A549 (cell line): ENCODE data around the gene SNTG2. TPM values are rescaled to one million over a fixed set of nuclear protein-coding genes. Genes with fewer than 3 reads are reported as not detected.

Source experiments
- ATAC-seq, 2 experiments: fragments of 200-7000 bp in 1 of 2; fragments of >200 bp in 1 of 2; cut with Nextera tagmentation in 1 of 2; cut with Tn5 transposase in 1 of 2; 3 replicates each; pipeline versions ENCODE4 v1.8.0 to v1.9.1; 2018 to 2020; ENCODE audit warnings: mild to moderate bottlenecking in 1 of 2, moderate library complexity in 1 of 2
- CTCF ChIA-PET: fragments of 300-600 bp; sonication (Branson Sonifier 250); formaldehyde crosslinking; extraction: SDS; loops from one replicate; lab custom pipeline; 2021; ENCODE audit warnings: antibody characterized with exemption, inconsistent platforms; lab: Yijun Ruan, JAX
- POLR2A ChIA-PET: fragments of 350-600 bp; formaldehyde crosslinking; extraction: SDS; loops from one replicate; lab custom pipeline; 2021; ENCODE audit warnings: antibody characterized with exemption, inconsistent platforms; lab: Yijun Ruan, JAX
- DNase-seq, 2 experiments: peaks; one replicate each; pipeline versions ENCODE4 v3.0.0 to v3.0.0-alpha.2; 2011 to 2016; ENCODE audit warnings: low read depth in 1 of 2, low spot score in 1 of 2
- FAIRE-seq: peaks from 2 replicates; lab custom pipeline; 2011; peaks lifted over from hg19 to GRCh38; lab: Jason Lieb, UNC
- H3K27ac ChIP-seq, 2 experiments: fragments of >200 bp; sonication (Bioruptor Twin); formaldehyde crosslinking; 3 replicates each; pipeline ENCODE4 v1.5.1; 2016 to 2017
- H3K4me1 ChIP-seq: fragments of >200 bp; sonication (Bioruptor Twin); formaldehyde crosslinking; 3 replicates; pipeline ENCODE4 v1.6.1; 2016
- H3K4me2 ChIP-seq: fragments of >200 bp; sonication (Bioruptor Twin); formaldehyde crosslinking; 3 replicates; pipeline ENCODE4 v1.6.1; 2016
- H3K4me3 ChIP-seq: fragments of >200 bp; sonication (Bioruptor Twin); formaldehyde crosslinking; 3 replicates; pipeline ENCODE4 v1.5.1; 2016
- H3K9me3 ChIP-seq: fragments of >200 bp; sonication (Bioruptor Twin); formaldehyde crosslinking; 3 replicates; pipeline ENCODE4 v1.6.1; 2016
- BHLHE40 ChIP-seq: IDR thresholded peaks from 2 replicates; pipeline ENCODE4 v1.6.1; 2012; ENCODE audit warnings: low read depth, low read length, inconsistent platforms
- CHD2 ChIP-seq: fragments of 150-350 bp; IDR thresholded peaks from 2 replicates; pipeline ENCODE4 v1.6.1; 2014; ENCODE audit warnings: low read length; ENCODE audit not compliant: partially characterized antibody
- CHD4 ChIP-seq: fragments of 200-600 bp; sonication (generic); IDR thresholded peaks from 2 replicates; pipeline ENCODE4 v1.6.1; 2016; ENCODE audit warnings: antibody characterized with exemption, mild to moderate bottlenecking, borderline replicate concordance
- CTCF ChIP-seq: fragments of >200 bp; sonication (Bioruptor Twin); formaldehyde crosslinking; IDR thresholded peaks from 3 replicates; pipeline ENCODE4 v1.5.1; 2016
- E2F6 ChIP-seq: IDR thresholded peaks from 2 replicates; pipeline ENCODE4 v1.6.1; 2012; ENCODE audit warnings: low read depth, borderline replicate concordance
- EHF ChIP-seq: fragments of 250-450 bp; sonication (Bioruptor Pico); IDR thresholded peaks from 2 replicates; pipeline ENCODE4 v1.5.0; 2020; ENCODE audit warnings: mild to moderate bottlenecking
- EP300 ChIP-seq, 2 experiments: fragments of >200 bp; sonication (Bioruptor Twin); formaldehyde crosslinking; IDR thresholded peaks; 2 replicates in 1 of 2; 3 replicates in 1 of 2; pipeline ENCODE4 v1.6.1; 2016 to 2017
- ESRRA ChIP-seq: fragments of 150-350 bp; IDR thresholded peaks from 2 replicates; pipeline ENCODE4 v1.6.1; 2014; ENCODE audit warnings: mild to moderate bottlenecking, low read length, borderline replicate concordance
- FOSB ChIP-seq: fragments of 250-450 bp; sonication (Bioruptor Pico); IDR thresholded peaks from 2 replicates; pipeline ENCODE4 v1.5.0; 2020; ENCODE audit warnings: mild to moderate bottlenecking, moderate library complexity
- GATA3 ChIP-seq: IDR thresholded peaks from 2 replicates; pipeline ENCODE4 v1.6.1; 2012; ENCODE audit warnings: borderline replicate concordance
- HDAC2 ChIP-seq: fragments of 200-600 bp; sonication (generic); IDR thresholded peaks from 2 replicates; pipeline ENCODE4 v1.6.1; 2016
- HOXB13 ChIP-seq: fragments of 250-450 bp; sonication (Bioruptor Pico); IDR thresholded peaks from 2 replicates; pipeline ENCODE4 v1.5.0; 2020; ENCODE audit warnings: low read depth, mild to moderate bottlenecking, moderate library complexity
- JUNB ChIP-seq: fragments of >200 bp; sonication (Bioruptor Twin); formaldehyde crosslinking; IDR thresholded peaks from 2 replicates; pipeline ENCODE4 v1.6.1; 2016
- KDM5A ChIP-seq: fragments of 200-600 bp; sonication (generic); IDR thresholded peaks from 2 replicates; pipeline ENCODE4 v1.6.1; 2016; ENCODE audit warnings: antibody characterized with exemption, mild to moderate bottlenecking
- MAZ ChIP-seq: fragments of 150-350 bp; IDR thresholded peaks from 2 replicates; pipeline ENCODE4 v1.6.1; 2014; ENCODE audit warnings: antibody characterized with exemption, low read depth, low read length, borderline replicate concordance
- NPAS2 ChIP-seq: fragments of 250-450 bp; sonication (Bioruptor Pico); IDR thresholded peaks from 2 replicates; pipeline ENCODE4 v1.8.0; 2022; ENCODE audit warnings: mild to moderate bottlenecking, moderate library complexity, borderline replicate concordance
- NR3C1 ChIP-seq: fragments of >200 bp; sonication (Bioruptor Twin); formaldehyde crosslinking; IDR thresholded peaks from 3 replicates; pipeline ENCODE4 v1.6.1; 2017
- PBX3 ChIP-seq: IDR thresholded peaks from 2 replicates; pipeline ENCODE4 v1.6.1; 2012
- POLR2A ChIP-seq: IDR thresholded peaks from 2 replicates; pipeline ENCODE4 v1.6.1; 2012; ENCODE audit warnings: mild to moderate bottlenecking, low read length
- RNF2 ChIP-seq: fragments of 200-600 bp; sonication (generic); IDR thresholded peaks from 2 replicates; pipeline ENCODE4 v1.6.1; 2016; ENCODE audit warnings: low read depth, mild to moderate bottlenecking, antibody characterized with exemption, moderate library complexity, borderline replicate concordance
- SREBF2 ChIP-seq: fragments of 450-650 bp; IDR thresholded peaks from 2 replicates; pipeline ENCODE4 v1.6.1; 2014; ENCODE audit warnings: mild to moderate bottlenecking, moderate library complexity
- TFCP2L1 ChIP-seq: fragments of 250-450 bp; sonication (Bioruptor Pico); IDR thresholded peaks from 2 replicates; pipeline ENCODE4 v1.5.0; 2021; ENCODE audit warnings: mild to moderate bottlenecking
- USF2 ChIP-seq: fragments of 450-650 bp; IDR thresholded peaks from 2 replicates; pipeline ENCODE4 v1.6.1; 2014; ENCODE audit warnings: antibody characterized with exemption
- ZC3H11A ChIP-seq: fragments of 450-650 bp; IDR thresholded peaks from 2 replicates; pipeline ENCODE4 v1.6.1; 2014; ENCODE audit warnings: antibody characterized with exemption, mild to moderate bottlenecking
- ZNF302 ChIP-seq: fragments of 250-450 bp; sonication (Bioruptor Pico); IDR thresholded peaks from 2 replicates; pipeline ENCODE4 v1.9.0; 2021; ENCODE audit warnings: inconsistent platforms, mild to moderate bottlenecking, moderate library complexity
- WGBS: methylation state at CpG from one replicate; pipeline ENCODE4 v1.1.6; 2017; ENCODE audit errors: missing lambda C conversion rate; 5-methylcytosine and 5-hydroxymethylcytosine counted together
- polyA plus RNA-seq, 4 experiments: library from polyadenylated mRNA; depleted of rRNA in 3 of 4; stranded (reverse); fragments of >200 nt; fragmentation: RNase III in 1 of 4; extraction: RNeasy Plus Mini Kit Qiagen cat#74134 plus additional on column Dnase treatment in 1 of 4; gene quantifications; 2 replicates in 3 of 4; 3 replicates in 1 of 4; pipeline ENCODE4 v1.2.3, GENCODE V29; 2011 to 2017

The SNTG2 gene
- polyA plus RNA-seq, 2 of the 4 experiments (the other 2 are of a cell fraction) = not detected

GRCh38 chr2:1294900-1295299, 344.3 kb downstream of the SNTG2 start (continued):
- no peak for TF ChIP-seq CHD2

- FAIRE-seq (no peak), ATAC-seq (no peak), DNase-seq (no peak)
- H3K4me2 ChIP-seq = no peak overlapping the region
- no peak overlapping the region for H3K27ac ChIP-seq
- H3K4me1 ChIP-seq = no peaks in the 10 kb centered on the region
- WGBS = 32% methylated on average over 3 of the region's 9 CpGs
- peaks cover 3% of the 10 kb centered on the region; the same call in 1 of the 3 replicates for H3K9me3 ChIP-seq
- ChIA-PET POLR2A (no interaction called here), CTCF (no interaction called here)
- TF ChIP-seq HOXB13 (CRISPR knock-in tag) (no peak), ESRRA (no peak), NR3C1 (no peak), EP300 (IDR thresholded peaks at IDR 0.05) (no peak), BHLHE40 (no peak), ZNF302 (CRISPR knock-in tag) (no peak)
- no peak overlapping the region for H3K4me3 ChIP-seq
Observed at GRCh38 chr2:1295740-1296139, 345.1 kb downstream of the SNTG2 start.

- DNase-seq = no peak
- Histone ChIP-seq H3K9me3 (peaks cover 3% of the 10 kb centered on the region; the same call in 1 of the 3 replicates), H3K4me2 (no peak overlapping the region), H3K4me1 (no peaks in the 10 kb centered on the region), H3K4me3 (no peak overlapping the region), H3K27ac (no peak overlapping the region)
- CTCF ChIA-PET = no interaction called here
- no peak for FAIRE-seq
- POLR2A ChIA-PET = no interaction called here
- ATAC-seq = no peak
- WGBS = 18% methylated on average over 17 of the region's 17 CpGs
- TF ChIP-seq HDAC2 (no peak), FOSB (no peak), CHD2 (no peak), USF2 (no peak), ZC3H11A (no peak), CHD4 (no peak), SREBF2 (no peak), GATA3 (no peak), EHF (CRISPR knock-in tag) (no peak), JUNB (no peak), RNF2 (no peak), POLR2A (no peak), MAZ (no peak), CTCF (no peak), NPAS2 (CRISPR knock-in tag) (no peak), E2F6 (no peak), BHLHE40 (no peak), PBX3 (no peak), KDM5A (no peak), TFCP2L1 (CRISPR knock-in tag) (no peak)
- TF ChIP-seq, all 56 proteins: peak for 0
Observed at GRCh38 chr2:1297372-1298159, 346.9 kb downstream of the SNTG2 start.
